ENCODE measurements around the gene DNLZ.
A peak's percentile ranks its signal among the peaks of the same experiment; 100 is the strongest.

Gene DNLZ

DNA sequence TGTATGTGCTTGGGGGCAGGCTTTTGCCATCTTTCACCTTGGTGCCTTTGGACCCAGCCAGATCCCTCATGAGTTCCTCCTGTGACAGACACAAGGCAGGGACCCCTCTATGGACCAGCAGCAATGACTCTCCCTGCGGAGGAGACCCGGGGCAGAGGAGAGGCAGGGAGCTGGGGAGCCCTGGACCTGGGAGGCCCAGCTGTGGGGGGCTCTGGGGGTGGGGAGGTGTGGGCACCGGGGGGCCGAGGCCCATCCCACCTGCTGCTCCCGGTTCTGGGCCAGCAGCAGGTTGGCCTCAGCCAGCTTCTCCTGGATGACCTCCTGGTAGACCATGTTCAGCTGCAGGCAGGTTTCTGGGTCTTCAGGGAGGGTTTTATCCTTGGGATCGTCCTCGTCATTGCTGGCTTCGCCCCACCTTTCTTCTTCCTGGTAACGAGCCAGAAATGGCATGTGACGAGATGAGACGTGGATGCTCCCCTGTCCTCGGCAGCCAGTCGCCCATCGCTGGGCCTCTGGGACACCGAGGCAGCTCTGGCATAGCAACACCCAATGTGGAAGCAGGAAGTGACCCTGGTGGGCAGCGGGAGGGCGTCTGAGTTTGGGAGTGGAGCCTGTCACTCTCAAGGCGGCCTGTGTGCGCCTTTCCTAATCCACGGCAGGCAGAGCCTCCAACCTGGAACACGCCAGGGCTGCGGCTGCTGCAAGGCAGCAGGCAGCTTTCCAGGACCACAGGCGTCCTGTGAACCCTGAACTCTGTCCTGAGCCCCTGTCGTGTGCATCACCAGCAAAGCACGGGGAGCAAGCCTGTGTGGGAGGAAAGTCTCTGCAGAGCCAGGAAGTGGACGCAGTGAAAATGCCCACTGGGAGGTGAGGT lies 32.0 kb upstream of the DNLZ start:
- DNase-seq (ENCODE audit: low read depth), result no peak

- DNase-seq (ENCODE audit: low read depth), result no peak
These were observed 31.4 kb upstream of the DNLZ start for GRCh38 chr9:136395020-136395340.

DNA sequence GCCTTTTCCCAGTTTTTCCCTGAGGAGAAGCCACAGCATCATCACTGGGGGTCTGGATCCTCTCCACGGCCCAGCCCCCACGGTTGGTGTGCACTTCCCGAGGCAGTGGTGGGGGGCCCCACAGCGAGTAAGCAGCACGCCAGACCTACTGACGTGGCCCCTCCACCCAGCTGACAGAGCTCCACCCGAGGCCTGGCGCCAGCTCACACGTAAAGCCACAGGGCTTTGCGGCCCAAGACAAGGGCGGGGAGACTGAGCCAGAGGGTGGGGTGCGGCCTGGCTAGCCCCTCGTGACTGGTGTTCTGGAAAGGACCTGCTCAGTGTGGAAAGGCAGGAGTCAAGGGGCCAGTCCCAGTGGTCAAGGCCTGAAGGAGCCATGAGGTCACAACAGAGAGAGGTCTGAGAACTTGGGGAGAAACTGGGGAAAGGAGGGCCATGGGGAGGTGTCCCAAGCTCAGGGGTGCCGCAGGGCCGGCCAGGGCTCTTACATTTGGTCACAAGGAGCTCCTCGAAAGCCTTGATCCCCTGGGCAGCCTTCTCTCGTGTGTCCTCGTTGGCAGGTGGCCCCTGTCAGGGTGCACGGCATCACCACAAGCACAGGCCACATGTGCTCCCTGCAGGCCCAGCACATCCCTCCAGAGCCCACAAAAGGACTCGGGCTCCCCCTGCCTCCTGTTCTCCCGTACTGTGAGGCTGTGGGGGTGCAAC lies 30.9 kb upstream of the DNLZ start:
- no peak for DNase-seq (ENCODE audit: low read depth)

DNA sequence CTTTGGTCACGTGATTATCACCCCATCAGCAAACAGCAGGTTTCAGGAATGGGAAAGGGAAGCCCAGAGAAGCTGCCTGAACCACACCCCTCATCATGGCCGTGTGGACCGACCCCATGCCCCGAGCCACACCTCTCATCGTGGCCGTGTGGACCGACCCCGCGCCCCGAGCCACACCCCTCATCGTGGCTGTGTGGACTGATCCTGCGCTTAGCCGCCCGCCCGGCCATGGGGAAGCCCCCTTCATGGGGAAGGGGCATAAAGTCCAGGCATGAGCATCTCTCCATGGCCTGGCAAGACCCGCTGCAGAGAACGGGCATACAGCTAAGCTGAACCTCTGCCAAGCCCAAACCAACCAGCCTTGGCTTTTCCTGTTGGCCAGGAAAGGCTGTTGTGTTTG lies 30.0 kb upstream of the DNLZ start:
- DNase-seq (ENCODE audit: low read depth), result no peak

DNA sequence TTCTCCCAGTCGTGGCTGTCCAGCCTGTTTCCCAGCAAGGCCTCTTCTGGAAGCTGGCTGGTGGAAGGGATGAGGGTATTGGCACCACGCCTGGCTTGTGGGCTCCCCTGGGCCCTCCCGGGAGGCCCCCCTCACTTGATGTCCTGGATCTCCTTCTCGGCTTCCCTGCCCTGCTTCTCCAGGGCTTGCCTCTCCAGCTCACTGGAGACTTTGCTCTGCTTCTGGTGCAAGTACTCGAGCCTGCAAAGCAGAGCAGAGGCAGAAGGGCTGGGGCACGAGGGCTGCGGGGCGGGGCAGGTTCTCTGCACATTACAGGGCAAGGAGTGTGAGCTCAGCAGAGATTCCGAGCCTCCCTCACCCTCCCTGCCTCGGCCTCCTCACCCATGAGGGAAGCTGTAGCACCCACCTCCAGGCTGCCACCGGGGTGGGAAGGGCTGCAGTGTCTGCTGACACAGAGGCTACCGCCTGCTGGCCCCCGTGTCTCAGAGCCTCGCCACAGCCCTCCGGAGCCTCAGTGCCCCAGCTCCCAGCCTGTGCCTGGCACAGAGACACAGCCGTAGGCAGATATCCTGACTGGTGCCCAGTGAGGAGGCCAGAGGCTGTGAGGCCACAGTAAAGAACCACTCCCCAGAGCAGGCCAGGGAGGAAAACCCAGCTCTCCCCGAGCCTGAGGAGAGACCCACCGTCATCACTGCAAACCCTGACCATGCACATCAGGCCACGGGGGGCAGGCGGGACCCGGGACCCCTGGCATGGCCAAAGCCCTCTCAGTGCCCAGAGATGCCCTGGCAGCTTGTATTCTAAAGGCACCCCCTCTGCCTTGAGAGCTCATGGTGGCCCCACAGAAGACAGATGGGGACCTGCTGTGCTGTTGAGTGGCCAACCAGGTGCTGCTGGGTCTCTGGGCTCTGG lies 29.2 kb upstream of the DNLZ start:
- no peak for DNase-seq (ENCODE audit: low read depth)

GRCh38 chr9:136391737-136392537 lies 28.4 kb upstream of the DNLZ start:
- no peak for DNase-seq (ENCODE audit: low read depth)

DNA sequence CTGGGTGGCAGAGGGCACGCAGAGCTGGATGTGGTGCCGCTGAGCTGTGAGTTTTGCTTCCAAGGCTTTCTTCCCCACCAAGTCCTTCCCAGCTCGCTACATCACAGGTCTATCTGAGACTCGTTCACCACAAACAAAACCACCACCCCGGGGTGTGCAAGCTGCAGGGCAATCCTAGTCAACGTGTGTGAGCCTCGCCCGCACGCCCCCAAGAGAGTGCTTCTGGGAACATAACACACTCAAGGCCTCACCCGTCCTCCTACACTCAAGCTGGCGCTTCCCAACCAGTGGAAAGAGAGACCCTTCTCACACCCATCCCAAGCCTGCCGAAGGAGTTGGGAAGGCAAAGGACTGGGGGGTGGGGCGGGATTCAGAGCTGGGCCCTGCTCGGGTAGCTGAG lies 25.9 kb upstream of the DNLZ start:
- no peak for DNase-seq (ENCODE audit: low read depth)

DNA sequence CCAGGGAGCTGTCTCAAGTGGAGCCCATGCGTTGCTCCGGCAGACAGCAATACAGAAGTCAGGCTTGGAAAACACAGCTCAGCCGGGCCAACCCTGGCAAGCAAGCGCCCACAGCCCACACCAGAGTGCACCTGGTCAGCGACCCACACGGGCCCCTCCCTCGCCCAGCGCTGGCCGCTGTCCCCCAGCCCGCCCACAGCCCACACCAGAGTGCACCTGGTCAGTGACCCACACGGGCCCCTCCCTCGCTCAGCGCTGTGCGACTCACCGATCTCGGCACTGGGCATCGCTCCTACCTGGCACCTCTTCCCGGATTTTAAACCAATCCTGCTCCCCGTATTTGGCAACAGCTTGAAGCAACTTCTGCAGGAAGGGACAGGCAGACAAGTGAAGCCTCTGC lies 23.7 kb upstream of the DNLZ start:
- DNase-seq (ENCODE audit: low read depth), result no peak

DNA sequence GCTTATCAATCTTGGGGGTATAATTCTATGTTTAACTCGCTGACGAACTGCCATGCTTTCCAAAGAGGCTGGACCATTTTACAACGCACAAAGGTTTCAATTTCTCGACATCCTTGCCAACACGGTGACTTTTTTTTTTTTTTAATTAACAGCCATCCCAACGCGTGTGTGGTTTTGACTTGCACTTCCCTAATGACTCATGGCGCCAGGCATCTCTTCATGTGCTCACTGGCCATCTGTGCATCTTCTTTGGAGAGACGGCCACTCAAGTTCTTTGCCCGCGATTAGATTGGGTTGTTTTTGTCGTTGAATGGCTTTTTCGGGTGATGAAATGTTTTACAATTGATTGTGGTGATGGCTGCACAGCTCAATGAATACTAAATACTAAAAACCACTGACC lies 22.5 kb upstream of the DNLZ start:
- DNase-seq (ENCODE audit: low read depth), result no peak

- DNase-seq (ENCODE audit: low read depth), result peak; percentile 40
These were observed 21.5 kb upstream of the DNLZ start for GRCh38 chr9:136385015-136385414.

DNA sequence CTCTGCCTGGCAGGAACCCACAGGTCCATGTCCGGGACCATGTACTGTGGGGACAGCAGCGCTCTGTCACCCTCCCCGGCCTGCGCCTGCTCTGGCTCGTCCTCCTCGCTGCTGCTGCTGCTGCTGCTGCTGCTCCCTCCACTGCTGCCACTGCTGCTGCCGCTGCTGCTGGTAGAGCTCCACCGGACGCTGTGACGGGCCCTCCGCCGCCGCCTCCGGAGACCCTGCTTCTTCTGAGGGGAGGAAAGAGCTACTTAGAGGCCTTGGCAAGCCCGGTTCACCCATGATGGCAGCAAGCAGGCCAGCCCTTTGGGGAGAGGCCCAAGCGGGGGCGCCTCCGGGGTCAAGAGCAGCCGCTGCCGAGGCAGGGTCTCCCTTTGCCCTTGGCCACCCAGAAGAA lies 19.9 kb upstream of the DNLZ start:
- DNase-seq (ENCODE audit: low read depth), result no peak

GRCh38 chr9:136381966-136382513 lies 18.5 kb upstream of the DNLZ start:
- no peak for DNase-seq (ENCODE audit: low read depth)

GRCh38 chr9:136381311-136381710 lies 17.8 kb upstream of the DNLZ start:
- no peak for DNase-seq (ENCODE audit: low read depth)

- no peak for DNase-seq (ENCODE audit: low read depth)
These were observed 16.8 kb upstream of the DNLZ start for GRCh38 chr9:136380381-136380780.

GRCh38 chr9:136379891-136380290 lies 16.3 kb upstream of the DNLZ start:
- no peak for DNase-seq (ENCODE audit: low read depth)

- DNase-seq (ENCODE audit: low read depth), result no peak
These were observed 15.9 kb upstream of the DNLZ start for GRCh38 chr9:136379401-136379800.

- DNase-seq (ENCODE audit: low read depth), result no peak
These were observed 15.4 kb upstream of the DNLZ start for GRCh38 chr9:136379003-136379287.

GRCh38 chr9:136378170-136379002 lies 14.8 kb upstream of the DNLZ start:
- no peak for DNase-seq (ENCODE audit: low read depth)

- no peak for DNase-seq (ENCODE audit: low read depth)
These were observed 14.0 kb upstream of the DNLZ start for GRCh38 chr9:136377341-136378169.

GRCh38 chr9:136376457-136376856 lies 12.9 kb upstream of the DNLZ start:
- no peak for DNase-seq (ENCODE audit: low read depth)
